ENCODE data around the gene FERMT3. TPM values are rescaled to one million over a fixed set of nuclear protein-coding genes. Genes with fewer than 3 reads are reported as not detected.
A peak's percentile ranks its signal among the peaks of the same experiment; 100 is the strongest.

The FERMT3 gene
- total and polyA plus RNA-seq, 2 of the 13 experiments (the other 11 are each of a cell fraction or from before 2014, with no cell fraction given) = 0.29 TPM; not detected in 1

GRCh38 chr11:64225608-64226506 is 19.3 kb downstream of the FERMT3 start, which contains the start of the genes NUDT22 and TRPT1 (continued):
- 0 out of 2 replicates have a peak, but pooled peaks have one; percentile 65 for TF ChIP-seq ZSCAN31 (CRISPR knock-in tag; IDR thresholded peaks at IDR 0.05; ENCODE audit: low read depth)
- TF ChIP-seq ZSCAN20 (CRISPR knock-in tag; IDR thresholded peaks at IDR 0.05; ENCODE audit: borderline replicate concordance) = no peak
- TF ChIP-seq ZFP90 (CRISPR knock-in tag; IDR thresholded peaks at IDR 0.05; ENCODE audit: borderline replicate concordance) = peak; percentile 77; the same call in 1 of the 2 replicates
- no peak for TF ChIP-seq DPF2 (CRISPR knock-in tag; IDR thresholded peaks at IDR 0.05; ENCODE audit: borderline replicate concordance, low read depth)
- peak; percentile 72 for TF ChIP-seq ZBTB7B (CRISPR knock-in tag; IDR thresholded peaks at IDR 0.05)
- no peak for TF ChIP-seq GABPA (IDR thresholded peaks at IDR 0.05; ENCODE audit: low read depth, low read length)
- peak; percentile 90 for TF ChIP-seq GABPA (CRISPR knock-in tag; IDR thresholded peaks at IDR 0.05; ENCODE audit: low read depth)
- no peak for TF ChIP-seq AFF4 (CRISPR knock-in tag; IDR thresholded peaks at IDR 0.05)
- no peak for TF ChIP-seq ZNF367 (CRISPR knock-in tag; IDR thresholded peaks at IDR 0.05; ENCODE audit: borderline replicate concordance)
- TF ChIP-seq U2AF2 (IDR thresholded peaks at IDR 0.05; ENCODE audit: low read depth, low read length) = no peak
- TF ChIP-seq ZNF354B (CRISPR knock-in tag; IDR thresholded peaks at IDR 0.05) = no peak
- TF ChIP-seq TAF1 (CRISPR knock-in tag; IDR thresholded peaks at IDR 0.05) = peak; percentile 80; the same call in 1 of the 2 replicates
- TF ChIP-seq, protein P1, sequence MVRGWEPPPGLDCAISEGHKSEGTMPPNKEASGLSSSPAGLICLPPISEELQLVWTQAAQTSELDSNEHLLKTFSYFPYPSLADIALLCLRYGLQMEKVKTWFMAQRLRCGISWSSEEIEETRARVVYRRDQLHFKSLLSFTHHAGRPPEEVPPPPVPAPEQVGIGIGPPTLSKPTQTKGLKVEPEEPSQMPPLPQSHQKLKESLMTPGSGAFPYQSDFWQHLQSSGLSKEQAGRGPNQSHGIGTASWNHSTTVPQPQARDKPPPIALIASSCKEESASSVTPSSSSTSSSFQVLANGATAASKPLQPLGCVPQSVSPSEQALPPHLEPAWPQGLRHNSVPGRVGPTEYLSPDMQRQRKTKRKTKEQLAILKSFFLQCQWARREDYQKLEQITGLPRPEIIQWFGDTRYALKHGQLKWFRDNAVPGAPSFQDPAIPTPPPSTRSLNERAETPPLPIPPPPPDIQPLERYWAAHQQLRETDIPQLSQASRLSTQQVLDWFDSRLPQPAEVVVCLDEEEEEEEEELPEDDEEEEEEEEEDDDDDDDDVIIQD (CRISPR knock-in tag; IDR thresholded peaks at IDR 0.05; ENCODE audit: low read depth) = no peak
- no peak for TF ChIP-seq ZBTB21 (CRISPR knock-in tag; IDR thresholded peaks at IDR 0.05)
- TF ChIP-seq, protein P2, sequence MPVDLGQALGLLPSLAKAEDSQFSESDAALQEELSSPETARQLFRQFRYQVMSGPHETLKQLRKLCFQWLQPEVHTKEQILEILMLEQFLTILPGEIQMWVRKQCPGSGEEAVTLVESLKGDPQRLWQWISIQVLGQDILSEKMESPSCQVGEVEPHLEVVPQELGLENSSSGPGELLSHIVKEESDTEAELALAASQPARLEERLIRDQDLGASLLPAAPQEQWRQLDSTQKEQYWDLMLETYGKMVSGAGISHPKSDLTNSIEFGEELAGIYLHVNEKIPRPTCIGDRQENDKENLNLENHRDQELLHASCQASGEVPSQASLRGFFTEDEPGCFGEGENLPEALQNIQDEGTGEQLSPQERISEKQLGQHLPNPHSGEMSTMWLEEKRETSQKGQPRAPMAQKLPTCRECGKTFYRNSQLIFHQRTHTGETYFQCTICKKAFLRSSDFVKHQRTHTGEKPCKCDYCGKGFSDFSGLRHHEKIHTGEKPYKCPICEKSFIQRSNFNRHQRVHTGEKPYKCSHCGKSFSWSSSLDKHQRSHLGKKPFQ (CRISPR knock-in tag; IDR thresholded peaks at IDR 0.05; ENCODE audit: insufficient replicate concordance) = no peak
- TF ChIP-seq, protein P3, sequence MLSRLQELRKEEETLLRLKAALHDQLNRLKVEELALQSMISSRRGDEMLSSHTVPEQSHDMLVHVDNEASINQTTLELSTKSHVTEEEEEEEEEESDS (CRISPR knock-in tag; IDR thresholded peaks at IDR 0.05; ENCODE audit: borderline replicate concordance) = no peak
- TF ChIP-seq CENPX (CRISPR knock-in tag; IDR thresholded peaks at IDR 0.05) = no peak
- no peak for TF ChIP-seq PTBP1 (IDR thresholded peaks at IDR 0.05; ENCODE audit: low read depth, low read length, poor library complexity, severe bottlenecking)
- TF ChIP-seq ZNF83 (CRISPR knock-in tag; IDR thresholded peaks at IDR 0.05; ENCODE audit: borderline replicate concordance) = no peak
- TF ChIP-seq ZNF557 (CRISPR knock-in tag; IDR thresholded peaks at IDR 0.05) = no peak
- no peak for TF ChIP-seq NR2F1 (CRISPR knock-in tag; IDR thresholded peaks at IDR 0.05)
- no peak for TF ChIP-seq ZNF614 (CRISPR knock-in tag; IDR thresholded peaks at IDR 0.05; ENCODE audit: borderline replicate concordance)
- no peak for TF ChIP-seq JDP2 (CRISPR knock-in tag; IDR thresholded peaks at IDR 0.05; ENCODE audit: borderline replicate concordance)
